ENCODE measurements around the gene SLC30A2. TPM values are rescaled to one million over a fixed set of nuclear protein-coding genes. Genes with fewer than 3 reads are reported as not detected.

SLC30A2 gene
- total RNA-seq, 1 experiment from 2014 or later, result 0.07 TPM

- DNase-seq (no peak), ATAC-seq (no peak)
- no peaks in the 10 kb centered on the region for H3F3A ChIP-seq (ENCODE audit: low read length, unreplicated experiment)
- no peaks in the 10 kb centered on the region for H3K36me3 ChIP-seq (ENCODE audit: low read depth, low read length)
- H3K9me3 ChIP-seq (ENCODE audit: low read length), result no peaks in the 10 kb centered on the region
- no peaks in the 10 kb centered on the region for H3K9me2 ChIP-seq (replicated peaks; ENCODE audit: low read length)
- H2AFZ ChIP-seq (ENCODE audit: low read length), result no peak overlapping the region
- intact Hi-C loops (cut with micrococcal nuclease), result no loop called here
- CTCF ChIA-PET, result no interaction called here
- H3K4me1 ChIP-seq (ENCODE audit: insufficient read depth, low read length), result no peaks in the 10 kb centered on the region
- POLR2A ChIA-PET (ENCODE audit: unreplicated experiment), result no interaction called here
- H4K20me1 ChIP-seq (ENCODE audit: low read length), result no peaks in the 10 kb centered on the region
- H3K79me2 ChIP-seq (ENCODE audit: low read length), result no peaks in the 10 kb centered on the region
- TF ChIP-seq EZH2 (IDR thresholded peaks at IDR 0.05; ENCODE audit: low read length, unreplicated experiment) (no peak), CTCF (conservative IDR thresholded peaks at IDR 0.05; ENCODE audit: low read depth, low read length) (no peak), EZH2phosphoT487 (IDR thresholded peaks at IDR 0.05; ENCODE audit: borderline replicate concordance, low read length) (no peak)
- peak overlapping the region; percentile 30 for H3K4me3 ChIP-seq (ENCODE audit: low read length)
- H3K9ac ChIP-seq (ENCODE audit: low read length), result no peak overlapping the region
- no TSS peak for BruUV-seq (replicated peaks)
- peaks cover 35% of the 10 kb centered on the region for H3K27me3 ChIP-seq (ENCODE audit: low read length)
- no peak overlapping the region for H3K27ac ChIP-seq (ENCODE audit: low read length)
- H3K4me2 ChIP-seq (ENCODE audit: low read length), result peak overlapping the region; percentile 57
Observed at GRCh38 chr1:26046246-26047095, 553 bp upstream of the SLC30A2 start.

GRCh38 chr1:26044971-26045721 is 772 bp downstream of the SLC30A2 start:
- no peak overlapping the region for H3K27ac ChIP-seq (ENCODE audit: low read length)
- ChIA-PET CTCF (no interaction called here), POLR2A (ENCODE audit: unreplicated experiment) (no interaction called here)
- no peaks in the 10 kb centered on the region for H4K20me1 ChIP-seq (ENCODE audit: low read length)
- intact Hi-C loops (cut with micrococcal nuclease), result no loop called here
- H3F3A ChIP-seq (ENCODE audit: low read length, unreplicated experiment), result no peaks in the 10 kb centered on the region
- H3K9me3 ChIP-seq (ENCODE audit: low read length), result no peaks in the 10 kb centered on the region
- no peaks in the 10 kb centered on the region for H3K79me2 ChIP-seq (ENCODE audit: low read length)
- no peaks in the 10 kb centered on the region for H3K9me2 ChIP-seq (replicated peaks; ENCODE audit: low read length)
- H3K4me1 ChIP-seq (ENCODE audit: insufficient read depth, low read length), result no peaks in the 10 kb centered on the region
- no TSS peak for BruUV-seq (replicated peaks)
- no peak overlapping the region for H3K4me3 ChIP-seq (ENCODE audit: low read length)
- TF ChIP-seq CTCF (conservative IDR thresholded peaks at IDR 0.05; ENCODE audit: low read depth, low read length) (no peak), EZH2phosphoT487 (IDR thresholded peaks at IDR 0.05; ENCODE audit: borderline replicate concordance, low read length) (no peak)
- H3K9ac ChIP-seq (ENCODE audit: low read length), result no peak overlapping the region
- ATAC-seq (no peak), DNase-seq (no peak)
- no peak overlapping the region for H2AFZ ChIP-seq (ENCODE audit: low read length)
- no peak overlapping the region for H3K4me2 ChIP-seq (ENCODE audit: low read length)
- H3K36me3 ChIP-seq (ENCODE audit: low read depth, low read length), result no peaks in the 10 kb centered on the region
- peaks cover 35% of the 10 kb centered on the region for H3K27me3 ChIP-seq (ENCODE audit: low read length)

DNA sequence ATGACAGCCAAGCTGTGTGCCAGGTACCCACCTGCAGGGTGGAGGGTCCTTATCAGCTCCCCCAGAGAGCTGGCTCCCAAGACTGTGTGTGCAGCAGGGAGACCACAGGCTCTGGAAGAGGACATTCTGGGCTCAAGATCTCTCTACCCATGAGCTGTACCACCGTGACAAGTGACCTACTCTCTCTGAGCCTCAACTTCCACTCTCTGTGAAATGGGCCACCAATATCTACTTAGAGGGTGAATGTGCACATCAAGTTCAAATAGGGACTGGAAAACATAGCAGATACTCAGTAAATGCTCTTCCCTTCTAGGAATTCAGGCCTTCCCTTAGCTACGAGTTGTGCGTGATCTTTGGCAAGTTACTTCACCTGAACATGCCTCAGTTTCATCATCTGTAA is 1.5 kb downstream of the SLC30A2 start:
- TF ChIP-seq CTCF (conservative IDR thresholded peaks at IDR 0.05; ENCODE audit: low read depth, low read length) (no peak), EZH2 (IDR thresholded peaks at IDR 0.05; ENCODE audit: low read length, unreplicated experiment) (no peak), EZH2phosphoT487 (IDR thresholded peaks at IDR 0.05; ENCODE audit: borderline replicate concordance, low read length) (no peak)
- no peaks in the 10 kb centered on the region for H3K79me2 ChIP-seq (ENCODE audit: low read length)
- intact Hi-C loops (cut with micrococcal nuclease), result no loop called here
- no TSS peak for BruUV-seq (replicated peaks)
- ChIA-PET POLR2A (ENCODE audit: unreplicated experiment) (interaction anchor here (0.6 kb wide), 1 partner anchor 170 kb away, joined by 3 read pairs; no protein-coding TSS in a partner anchor), CTCF (no interaction called here)
- no peaks in the 10 kb centered on the region for H3K36me3 ChIP-seq (ENCODE audit: low read depth, low read length)
- no peaks in the 10 kb centered on the region for H4K20me1 ChIP-seq (ENCODE audit: low read length)
- H3K27ac ChIP-seq (ENCODE audit: low read length), result no peak overlapping the region
- no peaks in the 10 kb centered on the region for H3F3A ChIP-seq (ENCODE audit: low read length, unreplicated experiment)
- no peak overlapping the region for H3K9ac ChIP-seq (ENCODE audit: low read length)
- H3K27me3 ChIP-seq (ENCODE audit: low read length), result peaks cover 35% of the 10 kb centered on the region
- H3K9me3 ChIP-seq (ENCODE audit: low read length), result no peaks in the 10 kb centered on the region
- DNase-seq, result no peak
- no peaks in the 10 kb centered on the region for H3K9me2 ChIP-seq (replicated peaks; ENCODE audit: low read length)
- H3K4me3 ChIP-seq (ENCODE audit: low read length), result no peak overlapping the region
- no peak overlapping the region for H3K4me2 ChIP-seq (ENCODE audit: low read length)
- H3K4me1 ChIP-seq (ENCODE audit: insufficient read depth, low read length), result no peaks in the 10 kb centered on the region
- no peak overlapping the region for H2AFZ ChIP-seq (ENCODE audit: low read length)
- ATAC-seq, result no peak

Data from PC-3 (cell line).